Measurements from ENCODE around the gene TBCK. TPM values are rescaled to one million over a fixed set of nuclear protein-coding genes. Genes with fewer than 3 reads are reported as not detected.

Gene TBCK
- total and polyA plus RNA-seq, 4 donors = 4.9 to 25.5 (median 15.8) TPM

GRCh38 chr4:106305435-106306055 lies 10.5 kb downstream of the TBCK start:
- WGBS = 95% methylated on average over 4 of the region's 4 CpGs
- H3K4me3 ChIP-seq (ENCODE audit: low read depth in 1 of 3, low read length in 3 of 3) = no peak overlapping the region
- H3K9me3 ChIP-seq (ENCODE audit: control insufficient read depth in 4 of 4, low read length in 3 of 4) = no peaks in the 10 kb centered on the region
- no peak for TF ChIP-seq REST (IDR thresholded peaks at IDR 0.05)
- TF ChIP-seq RXRA (IDR thresholded peaks at IDR 0.05) = no peak
- TF ChIP-seq CTCF (IDR thresholded peaks at IDR 0.05; ENCODE audit: low read depth, low read length, missing input control) = no peak
- TF ChIP-seq RAD21 (IDR thresholded peaks at IDR 0.05) = no peak
- no peak for TF ChIP-seq FOXA1 (IDR thresholded peaks at IDR 0.05)
- TF ChIP-seq ZBTB33 (IDR thresholded peaks at IDR 0.05) = no peak
- TF ChIP-seq JUND (IDR thresholded peaks at IDR 0.05) = no peak
- TF ChIP-seq YY1 (IDR thresholded peaks at IDR 0.05) = no peak
- TF ChIP-seq ATF3 (IDR thresholded peaks at IDR 0.05) = no peak
- TF ChIP-seq TAF1 (conservative IDR thresholded peaks at IDR 0.05) = no peak
- no peak for TF ChIP-seq GABPA (IDR thresholded peaks at IDR 0.05 in 1 of 2, conservative IDR thresholded peaks at IDR 0.05 in 1 of 2)
- TF ChIP-seq SP1 (IDR thresholded peaks at IDR 0.05) = no peak
- no peak for TF ChIP-seq EGR1 (IDR thresholded peaks at IDR 0.05; ENCODE audit: low read depth in 2 of 2)
- no peak for TF ChIP-seq HNF4A (conservative IDR thresholded peaks at IDR 0.05)
- TF ChIP-seq NR2F2 (IDR thresholded peaks at IDR 0.05) = no peak
- no peak for TF ChIP-seq MAX (IDR thresholded peaks at IDR 0.05)
- no peak for TF ChIP-seq FOXA2 (IDR thresholded peaks at IDR 0.05)
- peaks cover 0 to 6% (median 1%) of the 10 kb centered on the region in 4 donors for H3K36me3 ChIP-seq (ENCODE audit: control insufficient read depth in 4 of 4, insufficient read depth in 3 of 4, low read depth in 1 of 4, low read length in 3 of 4)
- H3K27ac ChIP-seq (ENCODE audit: low read depth in 1 of 2, low read length in 2 of 2) = no peak overlapping the region
- H3K27me3 ChIP-seq (ENCODE audit: control insufficient read depth in 4 of 4, insufficient read depth in 4 of 4, low read length in 3 of 4) = no peaks in the 10 kb centered on the region
- no peak for DNase-seq (ENCODE audit: low spot score)
- no peak overlapping the region for H3K9ac ChIP-seq (ENCODE audit: low read depth in 1 of 2, low read length in 2 of 2)
- peaks cover 0 to 1% (median 0%) of the 10 kb centered on the region in 4 donors for H3K4me1 ChIP-seq (ENCODE audit: control insufficient read depth in 4 of 4, insufficient read depth in 4 of 4, low read length in 3 of 4)

Data from liver (tissue), 9 donors.